Measurements from ENCODE around the gene ARHGAP20. TPM values are rescaled to one million over a fixed set of nuclear protein-coding genes. Genes with fewer than 3 reads are reported as not detected.

The ARHGAP20 gene
- total and polyA plus RNA-seq, 5 experiments from 2014 or later, result 0.08 TPM; not detected in 4

DNA sequence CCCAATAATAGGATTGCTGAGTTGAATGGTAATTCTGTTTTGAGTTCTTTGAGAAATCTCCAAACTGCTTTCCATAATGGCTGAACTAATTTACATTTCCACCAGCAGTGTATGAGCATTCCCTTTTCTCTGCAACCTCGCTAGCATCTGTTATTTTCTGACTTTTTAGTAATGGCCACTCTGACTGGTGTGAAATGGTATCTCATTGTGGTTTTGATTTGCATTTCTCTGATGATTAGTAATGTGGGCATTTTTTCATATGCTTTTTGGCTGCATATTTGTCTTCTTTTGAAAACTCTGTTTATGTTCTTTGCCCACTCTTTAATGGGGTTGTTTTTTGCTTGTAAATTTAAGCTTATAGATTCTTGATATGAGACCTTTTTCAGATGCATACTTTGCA lies 185.1 kb downstream of the ARHGAP20 start:
- peaks cover 0 to 12% (median 0%) of the 10 kb centered on the region in 3 donors for H3K36me3 Mint-ChIP-seq

More for the DNA sequence above, 185.1 kb downstream of the ARHGAP20 start:
- Mint-ChIP-seq H3K4me1 (peaks cover 0 to 19% (median 4%) of the 10 kb centered on the region in 4 donors), H3K9me3 (peaks cover 2 to 26% (median 9%) of the 10 kb centered on the region in 9 donors), H3K27me3 (peaks cover 0 to 14% (median 0%) of the 10 kb centered on the region in 5 donors), H3K27ac (no peak overlapping the region), H3K4me3 (no peak overlapping the region)
- ATAC-seq (no peak), DNase-seq (no peak)
- POLR2A ChIA-PET, result no interaction called here
